ENCODE results near the gene XRCC4. TPM values are rescaled to one million over a fixed set of nuclear protein-coding genes. Genes with fewer than 3 reads are reported as not detected.

The XRCC4 gene
- total and polyA plus RNA-seq, 7 donors, result 1.6 to 7.9 (median 3.2) TPM

DNA sequence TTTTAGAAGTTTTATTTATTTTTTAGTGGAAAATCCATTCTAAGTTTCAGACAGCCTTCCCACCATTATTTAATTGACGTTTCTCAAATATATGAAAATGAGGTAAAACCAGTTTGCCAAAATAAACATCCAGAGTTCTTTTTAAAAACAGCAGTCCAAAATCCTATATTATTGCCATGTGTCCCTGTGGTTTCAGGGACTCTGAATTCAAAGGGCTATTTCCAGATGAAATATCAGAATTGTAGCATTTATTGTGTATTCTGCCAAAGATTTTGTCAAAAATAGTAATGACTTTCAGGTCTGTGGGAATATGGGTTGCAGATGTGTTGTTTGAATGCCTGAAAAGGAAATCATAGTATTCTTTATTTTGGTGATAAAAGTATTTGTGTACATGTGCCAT lies 41.6 kb downstream of the XRCC4 start:
- Histone ChIP-seq H3K4me3 (no peak overlapping the region), H3K27me3 (ENCODE audit: insufficient read depth in 3 of 3, low read length in 2 of 3) (no peaks in the 10 kb centered on the region), H3K36me3 (ENCODE audit: insufficient read depth in 1 of 2, low read depth in 1 of 2) (no peaks in the 10 kb centered on the region), H3K9me3 (peaks cover 7% of the 10 kb centered on the region), H3K4me1 (no peaks in the 10 kb centered on the region), H3K27ac (no peak overlapping the region)
- DNase-seq (no peak), ATAC-seq (no peak)
- TF ChIP-seq, protein P1, sequence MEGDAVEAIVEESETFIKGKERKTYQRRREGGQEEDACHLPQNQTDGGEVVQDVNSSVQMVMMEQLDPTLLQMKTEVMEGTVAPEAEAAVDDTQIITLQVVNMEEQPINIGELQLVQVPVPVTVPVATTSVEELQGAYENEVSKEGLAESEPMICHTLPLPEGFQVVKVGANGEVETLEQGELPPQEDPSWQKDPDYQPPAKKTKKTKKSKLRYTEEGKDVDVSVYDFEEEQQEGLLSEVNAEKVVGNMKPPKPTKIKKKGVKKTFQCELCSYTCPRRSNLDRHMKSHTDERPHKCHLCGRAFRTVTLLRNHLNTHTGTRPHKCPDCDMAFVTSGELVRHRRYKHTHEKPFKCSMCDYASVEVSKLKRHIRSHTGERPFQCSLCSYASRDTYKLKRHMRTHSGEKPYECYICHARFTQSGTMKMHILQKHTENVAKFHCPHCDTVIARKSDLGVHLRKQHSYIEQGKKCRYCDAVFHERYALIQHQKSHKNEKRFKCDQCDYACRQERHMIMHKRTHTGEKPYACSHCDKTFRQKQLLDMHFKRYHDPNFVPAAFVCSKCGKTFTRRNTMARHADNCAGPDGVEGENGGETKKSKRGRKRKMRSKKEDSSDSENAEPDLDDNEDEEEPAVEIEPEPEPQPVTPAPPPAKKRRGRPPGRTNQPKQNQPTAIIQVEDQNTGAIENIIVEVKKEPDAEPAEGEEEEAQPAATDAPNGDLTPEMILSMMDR (IDR thresholded peaks at IDR 0.05), result no peak
- intact Hi-C loops (cut with DNase I), result no loop called here
- WGBS, 3 donors, result 80 to 86% (median 83%) methylated on average over 1 of the region's 1 CpG

DNA sequence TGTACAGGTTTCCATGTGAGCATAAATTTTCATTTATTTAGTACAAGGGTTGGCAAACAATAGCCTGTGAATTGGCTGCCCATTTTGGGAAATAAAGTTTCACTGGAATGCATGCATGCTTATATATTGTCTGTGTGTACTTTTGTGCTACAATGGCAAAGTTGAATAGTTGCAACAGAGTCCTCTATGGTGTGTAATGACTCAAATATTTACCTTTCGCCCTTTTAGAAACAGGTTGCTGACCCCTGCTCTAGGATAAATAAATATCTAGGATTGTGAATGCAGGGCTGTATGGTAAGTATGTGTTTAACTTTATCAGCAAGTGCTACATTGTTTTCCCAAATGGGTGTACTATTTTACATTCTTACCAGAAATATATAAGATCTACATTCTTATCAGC lies 47.2 kb downstream of the XRCC4 start:
- intact Hi-C loops (cut with DNase I), result no loop called here

DNA sequence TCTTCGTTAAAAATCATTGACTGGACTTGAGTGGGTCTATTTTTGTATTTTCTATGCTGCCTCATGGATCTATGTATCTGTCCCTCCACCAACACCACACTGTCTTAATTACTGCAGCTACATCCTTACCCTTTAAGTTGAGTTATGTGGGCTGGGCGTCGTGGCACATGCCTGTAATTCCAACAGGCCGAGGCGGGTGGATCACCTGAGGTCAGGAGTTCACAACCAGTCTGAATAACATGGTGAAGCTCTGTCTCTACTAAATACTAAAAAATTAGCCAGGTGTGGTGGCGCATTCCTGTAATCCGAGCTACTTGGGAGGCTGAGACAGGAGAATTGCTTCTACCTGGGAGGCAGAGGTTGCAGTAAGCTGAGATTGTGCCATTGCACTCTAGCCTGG lies 48.2 kb downstream of the XRCC4 start:
- TF ChIP-seq, protein P1 (IDR thresholded peaks at IDR 0.05), result no peak
- Histone ChIP-seq H3K36me3 (ENCODE audit: insufficient read depth in 1 of 2, low read depth in 1 of 2) (no peaks in the 10 kb centered on the region), H3K27ac (no peak overlapping the region), H3K9me3 (peaks cover 3% of the 10 kb centered on the region), H3K27me3 (ENCODE audit: insufficient read depth in 3 of 3, low read length in 2 of 3) (no peaks in the 10 kb centered on the region), H3K4me3 (no peak overlapping the region), H3K4me1 (no peaks in the 10 kb centered on the region)
- ATAC-seq (no peak), DNase-seq (no peak)
- intact Hi-C loops (cut with DNase I), result no loop called here
- 78 to 83% (median 81%) methylated on average over 7 of the region's 7 CpGs for WGBS, 3 donors

More for the DNA sequence above, 47.2 kb downstream of the XRCC4 start:
- DNase-seq (no peak), ATAC-seq (no peak)
- peaks cover 3% of the 10 kb centered on the region for H3K9me3 ChIP-seq
- TF ChIP-seq, protein P1 (IDR thresholded peaks at IDR 0.05), result no peak
- H3K4me3 ChIP-seq, result no peak overlapping the region
- H3K4me1 ChIP-seq, result no peaks in the 10 kb centered on the region
- WGBS, 3 donors, result 94 to 97% (median 97%) methylated on average over 1 of the region's 1 CpG
- H3K27ac ChIP-seq, result no peak overlapping the region
- H3K36me3 ChIP-seq (ENCODE audit: insufficient read depth in 1 of 2, low read depth in 1 of 2), result no peaks in the 10 kb centered on the region
- no peaks in the 10 kb centered on the region for H3K27me3 ChIP-seq (ENCODE audit: insufficient read depth in 3 of 3, low read length in 2 of 3)

DNA sequence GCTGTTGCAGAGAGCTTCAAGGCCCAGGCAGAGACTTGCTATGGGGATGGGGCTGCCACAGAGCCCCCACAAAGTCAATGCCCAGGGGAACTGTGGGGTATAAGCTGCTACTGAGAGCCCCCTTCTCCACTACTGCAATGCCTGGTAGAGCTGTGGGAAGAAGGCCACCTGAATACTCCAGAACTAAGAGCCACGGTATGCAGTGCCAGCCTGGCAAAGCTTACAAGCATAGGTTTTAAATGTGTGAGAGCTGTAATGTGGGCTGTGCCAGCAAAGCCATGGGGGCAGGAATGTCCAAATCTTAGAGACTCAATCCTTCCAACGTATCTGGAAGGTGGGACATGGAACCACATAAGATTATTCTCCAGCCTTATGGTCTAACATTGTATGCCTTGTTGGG lies 49.2 kb downstream of the XRCC4 start:
- no peak overlapping the region for H3K4me3 ChIP-seq
- WGBS, 3 donors, result 44 to 58% (median 46%) methylated on average over 2 of the region's 2 CpGs
- DNase-seq (no peak), ATAC-seq (no peak)
- TF ChIP-seq, protein P1 (IDR thresholded peaks at IDR 0.05), result no peak
- H3K27ac ChIP-seq, result no peak overlapping the region
- H3K27me3 ChIP-seq (ENCODE audit: insufficient read depth in 3 of 3, low read length in 2 of 3), result no peaks in the 10 kb centered on the region
- intact Hi-C loops (cut with DNase I), result no loop called here
- H3K36me3 ChIP-seq (ENCODE audit: insufficient read depth in 1 of 2, low read depth in 1 of 2), result no peaks in the 10 kb centered on the region
- H3K9me3 ChIP-seq, result peaks cover 3% of the 10 kb centered on the region
- no peaks in the 10 kb centered on the region for H3K4me1 ChIP-seq

DNA sequence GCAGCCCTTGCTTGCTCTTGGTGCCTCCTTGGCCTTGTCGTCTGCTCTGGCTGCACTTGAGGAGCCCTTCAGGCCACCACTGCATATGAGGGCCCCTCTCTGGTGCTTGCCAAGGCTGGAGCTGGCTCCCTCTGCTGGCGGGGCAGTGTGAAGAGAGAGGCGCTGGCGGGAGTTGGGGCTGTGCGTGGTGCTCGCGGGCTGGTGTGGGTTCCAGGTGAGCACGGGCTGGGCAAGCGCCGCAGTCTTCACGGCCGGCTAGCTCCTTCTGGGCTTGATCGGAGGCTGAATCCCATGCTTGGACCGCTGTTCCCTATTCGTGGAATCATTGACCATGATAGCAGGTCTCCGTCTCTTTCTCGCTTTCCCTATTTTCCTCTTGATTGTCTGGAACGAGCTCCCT lies 56.5 kb downstream of the XRCC4 start:
- H3K36me3 ChIP-seq (ENCODE audit: insufficient read depth in 1 of 2, low read depth in 1 of 2), result no peaks in the 10 kb centered on the region
- H3K4me1 ChIP-seq, result no peaks in the 10 kb centered on the region
- H3K9me3 ChIP-seq, result no peaks in the 10 kb centered on the region
- DNase-seq (peak in 1 of 2 donors; percentile 43), ATAC-seq (no peak)
- H3K27me3 ChIP-seq (ENCODE audit: insufficient read depth in 3 of 3, low read length in 2 of 3), result no peaks in the 10 kb centered on the region
- no peak overlapping the region for H3K4me3 ChIP-seq
- no peak overlapping the region for H3K27ac ChIP-seq
- WGBS, 3 donors, result 93 to 95% (median 94%) methylated on average over 18 of the region's 18 CpGs
- intact Hi-C loops (cut with DNase I), result no loop called here
- TF ChIP-seq, protein P1 (IDR thresholded peaks at IDR 0.05), result no peak

Data from psoas muscle (tissue), 8 donors.